ENCODE measurements around the gene PLEKHM1.

The PLEKHM1 gene

DNA sequence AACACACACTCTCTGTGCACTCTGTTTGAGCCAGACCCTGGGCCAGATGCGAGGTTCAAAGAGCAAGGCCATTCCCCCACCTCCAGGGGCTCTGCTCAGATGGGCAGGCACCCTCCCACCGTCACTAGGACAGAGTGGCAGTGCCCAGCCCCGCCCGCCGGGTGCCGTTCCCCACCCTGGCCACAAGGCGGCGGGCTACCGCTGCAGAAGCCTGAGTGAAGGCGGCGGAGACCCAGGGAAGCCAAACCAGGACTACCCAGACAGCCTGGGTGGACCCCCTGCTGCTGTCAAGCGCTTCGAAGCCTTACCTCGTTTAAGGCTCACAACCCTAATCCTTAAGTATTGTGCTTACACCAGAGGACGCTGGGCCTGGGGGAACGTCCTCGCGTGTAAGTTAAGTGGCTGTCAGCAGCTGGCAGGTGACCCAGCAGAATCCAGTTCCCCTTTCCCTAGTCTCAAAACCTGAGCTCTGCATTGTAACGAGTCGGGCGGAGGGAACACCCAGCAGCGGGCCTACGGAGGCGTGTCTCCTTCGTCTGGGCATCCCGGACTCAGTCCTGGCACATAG, 62.4 kb downstream of the PLEKHM1 start:
- Histone ChIP-seq H3K36me3 (ENCODE audit: control insufficient read depth, low read length) (no peaks in the 10 kb centered on the region), H3K9me3 (ENCODE audit: control insufficient read depth, insufficient read depth, low read length) (no peaks in the 10 kb centered on the region), H3K27ac (ENCODE audit: low read depth, low read length) (peak overlapping the region; percentile 66), H3K9me2 (replicated peaks; ENCODE audit: control insufficient read depth, low read length) (no peaks in the 10 kb centered on the region), H3K4me1 (ENCODE audit: control insufficient read depth, low read length) (peaks cover 50% of the 10 kb centered on the region), H3K4me3 (ENCODE audit: low read length) (peak overlapping the region; percentile 62), H3K27me3 (ENCODE audit: control insufficient read depth, low read length) (peaks cover 26% of the 10 kb centered on the region), H4K20me1 (ENCODE audit: control insufficient read depth, insufficient read depth, low read depth, low read length) (no peaks in the 10 kb centered on the region), H3K79me2 (ENCODE audit: control insufficient read depth, low read length) (no peaks in the 10 kb centered on the region), H3F3A (ENCODE audit: control insufficient read depth, insufficient read depth) (peaks cover 7% of the 10 kb centered on the region), H3K4me2 (ENCODE audit: low read length) (peak overlapping the region; percentile 73)
- TF ChIP-seq, protein P1, sequence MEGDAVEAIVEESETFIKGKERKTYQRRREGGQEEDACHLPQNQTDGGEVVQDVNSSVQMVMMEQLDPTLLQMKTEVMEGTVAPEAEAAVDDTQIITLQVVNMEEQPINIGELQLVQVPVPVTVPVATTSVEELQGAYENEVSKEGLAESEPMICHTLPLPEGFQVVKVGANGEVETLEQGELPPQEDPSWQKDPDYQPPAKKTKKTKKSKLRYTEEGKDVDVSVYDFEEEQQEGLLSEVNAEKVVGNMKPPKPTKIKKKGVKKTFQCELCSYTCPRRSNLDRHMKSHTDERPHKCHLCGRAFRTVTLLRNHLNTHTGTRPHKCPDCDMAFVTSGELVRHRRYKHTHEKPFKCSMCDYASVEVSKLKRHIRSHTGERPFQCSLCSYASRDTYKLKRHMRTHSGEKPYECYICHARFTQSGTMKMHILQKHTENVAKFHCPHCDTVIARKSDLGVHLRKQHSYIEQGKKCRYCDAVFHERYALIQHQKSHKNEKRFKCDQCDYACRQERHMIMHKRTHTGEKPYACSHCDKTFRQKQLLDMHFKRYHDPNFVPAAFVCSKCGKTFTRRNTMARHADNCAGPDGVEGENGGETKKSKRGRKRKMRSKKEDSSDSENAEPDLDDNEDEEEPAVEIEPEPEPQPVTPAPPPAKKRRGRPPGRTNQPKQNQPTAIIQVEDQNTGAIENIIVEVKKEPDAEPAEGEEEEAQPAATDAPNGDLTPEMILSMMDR (IDR thresholded peaks at IDR 0.05; ENCODE audit: low read depth, low read length, poor library complexity, severe bottlenecking): peak; percentile 98
- no peak for TF ChIP-seq EZH2phosphoT487 (IDR thresholded peaks at IDR 0.05; ENCODE audit: borderline replicate concordance, low read length)

DNA sequence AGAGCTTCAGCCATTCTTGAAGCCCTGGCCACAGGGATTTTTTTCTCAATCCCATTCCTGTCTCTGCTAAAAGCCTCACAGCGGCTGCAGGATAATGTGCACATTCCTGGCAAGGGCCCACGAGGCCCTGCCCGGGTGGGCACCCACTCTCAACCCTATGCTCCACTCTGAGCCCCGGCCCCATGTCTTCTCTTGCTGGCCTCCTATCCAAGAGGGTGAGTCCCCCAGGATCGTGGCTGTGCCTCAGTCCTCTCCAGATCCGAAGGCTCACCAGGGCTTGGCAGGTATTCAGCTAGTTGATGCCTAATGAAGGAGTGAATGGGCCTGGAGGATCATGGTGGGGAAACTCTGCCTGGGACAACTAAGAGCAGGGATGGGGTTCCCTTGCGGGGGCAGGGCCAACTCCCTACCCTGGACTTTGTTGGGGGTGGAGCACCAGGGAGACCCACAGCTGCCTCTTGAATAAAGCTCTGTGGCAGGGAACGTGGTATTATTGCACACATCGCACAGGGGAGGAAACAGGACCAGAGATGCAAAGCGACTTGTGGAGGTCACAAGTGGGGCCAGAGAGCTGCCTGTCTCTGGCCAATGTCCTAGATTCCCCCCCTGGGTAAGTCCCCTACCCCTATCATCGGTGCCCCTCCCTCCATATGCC, 63.2 kb downstream of the PLEKHM1 start:
- Histone ChIP-seq H3K4me3 (ENCODE audit: low read length) (no peak overlapping the region), H3K4me2 (ENCODE audit: low read length) (peak overlapping the region; percentile 73; the same call in 1 of the 2 replicates), H4K20me1 (ENCODE audit: control insufficient read depth, insufficient read depth, low read depth, low read length) (no peaks in the 10 kb centered on the region), H3K27me3 (ENCODE audit: control insufficient read depth, low read length) (peaks cover 19% of the 10 kb centered on the region), H3K9me3 (ENCODE audit: control insufficient read depth, insufficient read depth, low read length) (no peaks in the 10 kb centered on the region), H3K27ac (ENCODE audit: low read depth, low read length) (no peak overlapping the region), H3F3A (ENCODE audit: control insufficient read depth, insufficient read depth) (peaks cover 7% of the 10 kb centered on the region), H3K4me1 (ENCODE audit: control insufficient read depth, low read length) (peaks cover 46% of the 10 kb centered on the region), H3K36me3 (ENCODE audit: control insufficient read depth, low read length) (no peaks in the 10 kb centered on the region), H3K9me2 (replicated peaks; ENCODE audit: control insufficient read depth, low read length) (no peaks in the 10 kb centered on the region), H3K79me2 (ENCODE audit: control insufficient read depth, low read length) (no peaks in the 10 kb centered on the region)
- TF ChIP-seq, protein P1 (IDR thresholded peaks at IDR 0.05; ENCODE audit: low read depth, low read length, poor library complexity, severe bottlenecking): no peak
- no peak for TF ChIP-seq EZH2phosphoT487 (IDR thresholded peaks at IDR 0.05; ENCODE audit: borderline replicate concordance, low read length)

DNA sequence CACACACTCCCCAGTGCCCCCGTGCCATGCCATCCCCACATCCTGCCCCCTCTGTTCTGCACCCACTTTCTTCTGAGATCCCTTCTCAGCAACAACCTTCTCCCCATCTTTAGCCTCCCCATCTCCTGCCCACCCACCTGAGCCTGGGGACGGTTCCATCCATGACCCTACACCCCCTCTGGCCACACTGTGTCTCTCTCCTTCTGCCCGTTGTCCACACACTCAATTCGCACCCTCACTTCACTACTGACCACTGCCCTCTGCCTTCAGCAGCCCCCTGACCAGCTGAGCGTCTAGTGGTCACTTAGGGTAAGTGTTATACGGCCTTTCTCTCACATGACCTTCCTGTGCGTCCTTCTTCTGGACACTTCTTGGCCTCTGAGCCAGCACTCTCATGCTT, 64.0 kb downstream of the PLEKHM1 start:
- TF ChIP-seq, protein P1 (IDR thresholded peaks at IDR 0.05; ENCODE audit: low read depth, low read length, poor library complexity, severe bottlenecking): no peak
- TF ChIP-seq EZH2phosphoT487 (IDR thresholded peaks at IDR 0.05; ENCODE audit: borderline replicate concordance, low read length): no peak
- H4K20me1 ChIP-seq (ENCODE audit: control insufficient read depth, insufficient read depth, low read depth, low read length): no peaks in the 10 kb centered on the region
- H3K79me2 ChIP-seq (ENCODE audit: control insufficient read depth, low read length): no peaks in the 10 kb centered on the region
- H3K27me3 ChIP-seq (ENCODE audit: control insufficient read depth, low read length): peaks cover 15% of the 10 kb centered on the region
- no peaks in the 10 kb centered on the region for H3K9me2 ChIP-seq (replicated peaks; ENCODE audit: control insufficient read depth, low read length)
- peaks cover 40% of the 10 kb centered on the region for H3K4me1 ChIP-seq (ENCODE audit: control insufficient read depth, low read length)
- H3K27ac ChIP-seq (ENCODE audit: low read depth, low read length): no peak overlapping the region
- no peak overlapping the region for H3K4me3 ChIP-seq (ENCODE audit: low read length)
- H3K36me3 ChIP-seq (ENCODE audit: control insufficient read depth, low read length): no peaks in the 10 kb centered on the region
- H3K4me2 ChIP-seq (ENCODE audit: low read length): no peak overlapping the region
- no peaks in the 10 kb centered on the region for H3K9me3 ChIP-seq (ENCODE audit: control insufficient read depth, insufficient read depth, low read length)
- peaks cover 7% of the 10 kb centered on the region for H3F3A ChIP-seq (ENCODE audit: control insufficient read depth, insufficient read depth)

Data from DOHH2 (cell line).